Aorta (tissue), 5 donors: Measurements from ENCODE around the gene TRIM45. TPM values are rescaled to one million over a fixed set of nuclear protein-coding genes. Genes with fewer than 3 reads are reported as not detected.

Source experiments
- ATAC-seq: fragments of 200-7000 bp; cut with Tn5 transposase; one replicate; pipeline ENCODE4 v1.9.1; 2022; ENCODE audit warnings: moderate library complexity; ENCODE audit not compliant: low FRiP score
- DNase-seq, 2 donors: peaks; one replicate each; pipeline ENCODE4 v3.0.0-alpha.2; 2020
- H3K27ac ChIP-seq, 2 donors: one replicate each; pipeline ENCODE4 v1.5.1; 2013; ENCODE audit warnings: low read length in 2 of 2, mild to moderate bottlenecking in 2 of 2, moderate library complexity in 2 of 2, control low read depth in 1 of 2, inconsistent platforms in 1 of 2, low read depth in 1 of 2
- H3K27me3 ChIP-seq, 2 donors: one replicate each; pipeline ENCODE4 v1.6.1; 2013; ENCODE audit warnings: control low read depth in 1 of 2, low read length in 1 of 2, mild to moderate bottlenecking in 1 of 2, moderate library complexity in 1 of 2; ENCODE audit not compliant: insufficient read depth in 2 of 2, control insufficient read depth in 1 of 2
- H3K36me3 ChIP-seq, 2 donors: one replicate each; pipeline ENCODE4 v1.6.1; 2013; ENCODE audit warnings: control low read depth in 1 of 2, low read length in 1 of 2, mild to moderate bottlenecking in 1 of 2; ENCODE audit not compliant: insufficient read depth in 2 of 2, control insufficient read depth in 1 of 2
- H3K4me1 ChIP-seq, 2 donors: one replicate each; pipeline ENCODE4 v1.6.1; 2013; ENCODE audit warnings: low read length in 2 of 2, control low read depth in 1 of 2, mild to moderate bottlenecking in 1 of 2, moderate library complexity in 1 of 2; ENCODE audit not compliant: insufficient read depth in 2 of 2, control insufficient read depth in 1 of 2
- H3K4me3 ChIP-seq, 2 donors: one replicate each; pipeline ENCODE4 v1.5.1; 2013; ENCODE audit warnings: low read length in 2 of 2, control low read depth in 1 of 2, mild to moderate bottlenecking in 1 of 2
- H3K9me3 ChIP-seq: one replicate; pipeline ENCODE4 v1.6.1; 2013; ENCODE audit warnings: mild to moderate bottlenecking, low read length; ENCODE audit not compliant: control insufficient read depth
- WGBS, 2 donors: extraction: QIAGEN DNeasy Blood & Tissue Kit; methylation state at CpG; one replicate each; pipeline ENCODE4 v1.1.7; 2013; 5-methylcytosine and 5-hydroxymethylcytosine counted together
- intact Hi-C, 2 donors: fragments of 100-400 bp; cut with DNase I; formaldehyde crosslinking; loops; one replicate each; pipeline versions ENCODE4 v1.14.2 to v1.15.0; 2022
- polyA plus RNA-seq, 2 donors: library from polyadenylated mRNA; stranded (reverse); fragments of 200-250 nt; gene quantifications; one replicate each; pipeline ENCODE4 v1.2.3, GENCODE V29; 2013
- total RNA-seq, 2 donors: library from RNA; stranded (reverse); fragmentation: NEBNext Ultra II Directional; extraction: Animal tissue kit (Norgen Biotek cat#: 25700); gene quantifications; one replicate each; pipeline ENCODE4 v1.2.1, GENCODE V29; 2021
- donor health status: healthy with polysubstance abuse.
- donor health status: Bipolar disorder and iron deficiency.
- donor health status: DM: no; HTN: no; CAD: no.
- donor health status: DM: no; HTN: no; CAD: no.
- donor health status: DM: yes; HTN: yes; CAD: no.

The TRIM45 gene
- total and polyA plus RNA-seq, 4 donors: 0.25 to 23.9 (median 3.8) TPM

- no peaks in the 10 kb centered on the region for H3K4me1 ChIP-seq
- ATAC-seq: no peak
- no peaks in the 10 kb centered on the region for H3K36me3 ChIP-seq
- no peaks in the 10 kb centered on the region for H3K27me3 ChIP-seq
- intact Hi-C loops: no loop called here
- no peak overlapping the region for H3K4me3 ChIP-seq
- no peak overlapping the region for H3K27ac ChIP-seq
- H3K9me3 ChIP-seq: no peaks in the 10 kb centered on the region
- WGBS, 2 donors: 71 to 73% methylated on average over 3 of the region's 3 CpGs
- no peak for DNase-seq
Measured at GRCh38 chr1:117138106-117138505, 16.6 kb upstream of the TRIM45 start.

DNA sequence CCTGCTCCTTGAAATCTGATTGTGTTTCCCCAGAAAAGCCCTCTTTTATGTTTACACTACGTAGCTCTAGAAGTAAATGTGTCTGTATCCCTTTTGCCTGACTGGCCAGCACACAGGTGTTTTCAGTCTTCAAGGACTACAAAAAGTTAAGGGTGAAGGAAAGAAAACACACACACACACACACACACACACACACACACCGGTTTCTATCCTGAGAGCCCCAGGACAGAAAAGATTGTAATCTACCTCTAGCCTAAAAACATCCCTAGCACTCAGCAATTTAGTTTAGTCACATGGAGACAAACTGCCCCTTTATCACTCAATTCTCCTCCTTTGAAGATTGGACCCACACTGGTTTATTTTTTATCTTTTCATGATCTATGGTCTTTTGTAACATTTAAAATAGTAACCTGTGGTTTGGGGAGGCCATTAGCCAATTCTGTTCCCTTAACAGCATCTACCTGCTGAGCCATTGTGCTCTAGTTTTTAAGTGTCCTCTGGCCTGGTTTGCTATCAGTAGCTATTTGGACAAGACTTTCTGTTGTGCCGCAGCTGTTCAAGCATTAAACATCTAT, 15.8 kb upstream of the TRIM45 start:
- no peaks in the 10 kb centered on the region for H3K4me1 ChIP-seq
- intact Hi-C loops: no loop called here

DNA sequence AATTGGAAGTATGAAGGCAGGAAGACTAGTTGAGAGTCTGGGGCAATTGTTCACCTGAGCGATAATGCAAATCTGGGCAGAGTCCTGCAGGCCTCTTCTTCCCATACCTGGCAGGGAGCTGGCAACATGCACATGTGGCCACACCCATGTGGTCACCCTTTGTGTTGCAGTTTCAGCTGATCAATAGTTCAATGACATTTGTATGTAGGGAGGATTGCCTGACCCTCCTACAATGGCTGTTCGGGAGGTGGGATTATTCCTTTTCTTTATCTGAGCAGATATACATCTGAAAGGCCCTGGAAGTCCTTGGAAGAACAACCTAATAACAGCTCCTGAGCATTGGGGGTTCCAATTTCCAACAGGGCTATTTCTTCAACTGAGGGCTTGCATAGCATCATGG, 15.2 kb upstream of the TRIM45 start:
- WGBS, 2 donors: 35 to 72% methylated on average over 2 of the region's 2 CpGs
- intact Hi-C loops: no loop called here
- ATAC-seq (no peak), DNase-seq (no peak)
- H3K36me3 ChIP-seq: no peaks in the 10 kb centered on the region
- H3K9me3 ChIP-seq: no peaks in the 10 kb centered on the region
- H3K27ac ChIP-seq: no peak overlapping the region
- H3K4me1 ChIP-seq: no peaks in the 10 kb centered on the region
- no peak overlapping the region for H3K4me3 ChIP-seq
- H3K27me3 ChIP-seq: no peaks in the 10 kb centered on the region

More for the DNA sequence above, 15.8 kb upstream of the TRIM45 start:
- no peaks in the 10 kb centered on the region for H3K9me3 ChIP-seq
- H3K4me3 ChIP-seq: no peak overlapping the region
- H3K27ac ChIP-seq: no peak overlapping the region
- H3K36me3 ChIP-seq: no peaks in the 10 kb centered on the region
- DNase-seq: no peak
- H3K27me3 ChIP-seq: no peaks in the 10 kb centered on the region
- WGBS, 2 donors: 75 to 87% methylated on average over 3 of the region's 3 CpGs
- ATAC-seq: no peak

DNA sequence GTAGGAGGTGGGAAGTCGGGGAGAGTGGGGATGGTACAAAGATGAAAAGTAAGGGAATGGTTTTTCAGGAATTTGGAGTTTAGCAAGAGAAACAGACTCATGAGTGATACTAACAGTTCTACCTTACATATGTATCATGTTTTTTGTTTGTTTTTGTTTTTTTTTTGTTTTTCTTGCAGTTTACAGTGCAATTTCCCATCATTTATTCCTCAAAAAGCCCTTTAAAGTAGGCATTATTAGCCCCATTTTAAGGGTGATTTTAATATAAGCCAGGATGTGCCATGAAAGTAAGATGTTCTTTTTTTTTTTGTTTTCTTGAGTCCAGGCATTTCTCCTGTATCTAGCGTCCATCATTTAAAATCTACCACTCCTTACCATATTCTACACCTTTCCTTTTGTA, 13.8 kb upstream of the TRIM45 start:
- Histone ChIP-seq H3K27me3 (no peaks in the 10 kb centered on the region), H3K4me3 (no peak overlapping the region), H3K9me3 (no peaks in the 10 kb centered on the region), H3K4me1 (no peaks in the 10 kb centered on the region), H3K27ac (no peak overlapping the region), H3K36me3 (no peaks in the 10 kb centered on the region)
- intact Hi-C loops: no loop called here
- 63 to 70% methylated on average over 2 of the region's 2 CpGs for WGBS, 2 donors
- ATAC-seq (no peak), DNase-seq (no peak)

- DNase-seq (no peak), ATAC-seq (no peak)
- intact Hi-C loops: no loop called here
- H3K36me3 ChIP-seq: no peaks in the 10 kb centered on the region
- no peak overlapping the region for H3K27ac ChIP-seq
- H3K4me1 ChIP-seq: no peaks in the 10 kb centered on the region
- no peak overlapping the region for H3K4me3 ChIP-seq
- H3K27me3 ChIP-seq: no peaks in the 10 kb centered on the region
- WGBS, 2 donors: 78 to 82% methylated on average over 4 of the region's 4 CpGs
- H3K9me3 ChIP-seq: no peaks in the 10 kb centered on the region
Measured at GRCh38 chr1:117130526-117130925, 9.0 kb upstream of the TRIM45 start.

DNA sequence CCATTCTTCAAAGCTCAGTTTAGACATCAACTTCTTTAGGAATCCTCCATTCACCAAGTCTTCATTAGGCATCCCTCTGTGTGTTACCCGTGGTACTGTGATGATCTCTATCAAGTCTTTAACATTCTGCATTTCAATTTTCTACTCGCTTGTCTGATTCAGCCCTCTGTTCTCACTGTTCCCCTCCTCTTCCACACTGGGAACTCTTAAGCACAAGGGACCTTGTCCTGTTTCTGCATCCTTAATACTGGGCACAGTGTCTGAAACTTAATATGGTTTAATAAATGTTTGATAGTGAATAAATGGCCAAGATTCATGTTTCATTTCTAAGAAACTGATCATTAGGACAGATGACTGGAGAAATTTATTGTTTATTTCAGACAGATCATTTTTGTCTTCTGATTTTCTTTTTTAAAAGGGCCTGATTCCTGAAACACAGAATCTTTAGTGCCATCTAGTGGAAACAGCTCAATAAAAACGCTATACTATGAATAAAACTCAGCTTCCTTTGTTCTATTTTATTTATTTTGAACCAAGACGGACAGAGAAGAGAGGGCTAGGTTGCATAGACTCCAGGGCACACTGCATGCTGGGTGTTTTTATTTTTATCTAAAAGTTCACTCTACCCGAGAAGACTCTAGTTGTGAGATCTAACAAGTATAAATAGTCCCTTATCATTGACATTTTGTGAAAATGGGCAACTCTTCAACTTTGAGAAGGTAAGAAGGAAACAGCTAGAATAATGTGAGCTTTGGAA, 7.0 kb upstream of the TRIM45 start:
- Histone ChIP-seq H3K4me1 (no peaks in the 10 kb centered on the region), H3K27me3 (no peaks in the 10 kb centered on the region), H3K9me3 (no peaks in the 10 kb centered on the region), H3K4me3 (no peak overlapping the region), H3K27ac (no peak overlapping the region), H3K36me3 (no peaks in the 10 kb centered on the region)
- intact Hi-C loops: loop anchor here (1.0 to 10.0 kb wide), 4 partner anchors 60 to 554 kb away; partner anchors contain the start of gene CD58 (in 1 of the 2)
- ATAC-seq: no peak
- 16 to 20% methylated on average over 5 of the region's 5 CpGs for WGBS, 2 donors
- DNase-seq: no peak

GRCh38 chr1:117127795-117128194, 6.2 kb upstream of the TRIM45 start:
- intact Hi-C loops: loop anchor here (1.0 to 10.0 kb wide), 4 partner anchors 59 to 553 kb away; partner anchors contain the start of gene CD58 (in 1 of the 2)
- DNase-seq (no peak), ATAC-seq (no peak)
- no peaks in the 10 kb centered on the region for H3K4me1 ChIP-seq
- H3K4me3 ChIP-seq: no peak overlapping the region
- no peak overlapping the region for H3K27ac ChIP-seq
- H3K27me3 ChIP-seq: no peaks in the 10 kb centered on the region
- no peaks in the 10 kb centered on the region for H3K36me3 ChIP-seq
- H3K9me3 ChIP-seq: no peaks in the 10 kb centered on the region

- Histone ChIP-seq H3K4me1 (no peaks in the 10 kb centered on the region), H3K27me3 (no peaks in the 10 kb centered on the region), H3K36me3 (no peaks in the 10 kb centered on the region), H3K9me3 (no peaks in the 10 kb centered on the region), H3K4me3 (no peak overlapping the region), H3K27ac (no peak overlapping the region)
- intact Hi-C loops: loop anchor here (5.0 to 10.0 kb wide), 3 partner anchors 390 to 550 kb away; partner anchors contain the start of genes CD58 (in 1 of the 2) and TENT5C (in 1 of the 2)
- 71 to 73% methylated on average over 1 of the region's 1 CpG for WGBS, 2 donors
- no peak for ATAC-seq
- DNase-seq: no peak
Measured at GRCh38 chr1:117124661-117125060, 3.1 kb upstream of the TRIM45 start.

- no peak overlapping the region for H3K4me3 ChIP-seq
- ATAC-seq (no peak), DNase-seq (no peak)
- 95 to 100% methylated on average over 2 of the region's 2 CpGs for WGBS, 2 donors
- H3K27ac ChIP-seq: no peak overlapping the region
- intact Hi-C loops: loop anchor here (5.0 to 10.0 kb wide), 3 partner anchors 388 to 548 kb away; partner anchors contain the start of genes CD58 (in 1 of the 2) and TENT5C (in 1 of the 2)
- no peaks in the 10 kb centered on the region for H3K9me3 ChIP-seq
- H3K36me3 ChIP-seq: no peaks in the 10 kb centered on the region
- no peaks in the 10 kb centered on the region for H3K4me1 ChIP-seq
- no peaks in the 10 kb centered on the region for H3K27me3 ChIP-seq
Measured at GRCh38 chr1:117123274-117123673, 1.7 kb upstream of the TRIM45 start.
